HCT116 (cell line): ENCODE measurements around the gene USP10. TPM values are rescaled to one million over a fixed set of nuclear protein-coding genes. Genes with fewer than 3 reads are reported as not detected.

Experiments used
- ATAC-seq: fragments of 200-7000 bp; cut with Tn5 transposase; 2 replicates; pipeline ENCODE4 v1.9.1; 2020; ENCODE audit warnings: mild to moderate bottlenecking, moderate library complexity
- BruUV-seq: library from RNA; stranded (reverse); fragments of 400-500 nt; replicated peaks from 2 replicates; lab custom pipeline; 2021; lab: Mats Ljungman, UMichigan
- CTCF ChIA-PET: fragments of 300-600 bp; sonication (Branson Sonifier 250); formaldehyde crosslinking; loops from one replicate; lab custom pipeline; 2021; ENCODE audit warnings: antibody characterized with exemption; lab: Charles Lee
- POLR2A ChIA-PET: fragments of 300-600, 350-600 bp; sonication (Branson Sonifier 250); formaldehyde crosslinking; loops from one replicate; lab custom pipeline; 2021; ENCODE audit warnings: antibody characterized with exemption; lab: Charles Lee
- RAD21 ChIA-PET, 2 experiments: fragments of 300-600 bp; sonication (Branson Sonifier 250); formaldehyde crosslinking; loops; one replicate each; lab custom pipeline; 2023; ENCODE audit warnings: low total read pairs in 2 of 2; ENCODE audit not compliant: uncharacterized antibody in 2 of 2, unreplicated experiment in 2 of 2, low non-redundant PET in 1 of 2; lab: Charles Lee
- DNase-seq: peaks from one replicate; pipeline ENCODE4 v3.0.0-alpha.2; 2010; ENCODE audit warnings: low read depth, low spot score
- H2AFZ ChIP-seq: fragments of 200-600 bp; shearing (Covaris generic), sonication (generic); 2 replicates; pipeline ENCODE4 v1.6.1; 2017; ENCODE audit warnings: low read depth, mixed run types, mixed read lengths, antibody characterized with exemption, low read length; ENCODE audit not compliant: poor library complexity, severe bottlenecking
- H3K27ac ChIP-seq: 2 replicates; pipeline ENCODE4 v1.5.1; 2012; ENCODE audit warnings: low read depth, low read length
- H3K27me3 ChIP-seq: fragments of 200-600 bp; sonication (generic); 2 replicates; pipeline ENCODE4 v1.6.1; 2016; ENCODE audit warnings: mixed run types, low read length, mixed read lengths; ENCODE audit not compliant: insufficient read depth
- H3K36me3 ChIP-seq, 2 experiments: fragments of 200-500 bp in 1 of 2; fragments of 200-600 bp in 1 of 2; sonication (Bioruptor generic) in 1 of 2; sonication (generic) in 1 of 2; 2 replicates each; pipeline versions ENCODE4 v1.5.1 to v1.6.1; 2014 to 2016; ENCODE audit warnings: low read length in 2 of 2, inconsistent platforms in 1 of 2, mixed read lengths in 1 of 2, mixed run types in 1 of 2; ENCODE audit not compliant: insufficient read depth in 2 of 2, control insufficient read depth in 1 of 2
- H3K4me1 ChIP-seq, 2 experiments: fragments of 200-600 bp in 1 of 2; sonication (generic) in 1 of 2; 2 replicates each; pipeline versions ENCODE4 v1.5.1 to v1.6.1; 2012 to 2017; ENCODE audit warnings: low read length in 2 of 2, inconsistent platforms in 1 of 2, mild to moderate bottlenecking in 1 of 2, mixed read lengths in 1 of 2, mixed run types in 1 of 2, moderate library complexity in 1 of 2; ENCODE audit not compliant: insufficient read depth in 2 of 2, control insufficient read depth in 1 of 2
- H3K4me2 ChIP-seq: fragments of 200-600 bp; sonication (generic); 2 replicates; pipeline ENCODE4 v1.6.1; 2017; ENCODE audit warnings: mixed run types, low read length, mixed read lengths
- H3K4me3 ChIP-seq, 2 experiments: fragments of 200-600 bp in 1 of 2; sonication (generic) in 1 of 2; replicated peaks in 1 of 2; 2 replicates each; pipeline ENCODE4 v1.5.1; 2011 to 2016; ENCODE audit warnings: low read length in 2 of 2, control low read depth in 1 of 2, low read depth in 1 of 2, mild to moderate bottlenecking in 1 of 2, mixed read lengths in 1 of 2, mixed run types in 1 of 2
- H3K79me2 ChIP-seq: fragments of 200-600 bp; sonication (generic); 2 replicates; pipeline ENCODE4 v1.6.1; 2017; ENCODE audit warnings: mild to moderate bottlenecking, mixed run types, low read length, moderate library complexity, mixed read lengths; ENCODE audit not compliant: insufficient read depth
- H3K9ac ChIP-seq: fragments of 200-600 bp; sonication (generic); 2 replicates; pipeline ENCODE4 v1.6.1; 2016; ENCODE audit warnings: low read length, mixed read lengths
- H3K9me2 ChIP-seq: fragments of 200-600 bp; sonication (generic), shearing (Covaris generic); 2 replicates; pipeline ENCODE4 v1.6.1; 2017; ENCODE audit warnings: mixed run types, mild to moderate bottlenecking, moderate library complexity; ENCODE audit not compliant: insufficient read depth
- H3K9me3 ChIP-seq, 2 experiments: fragments of 200-500 bp in 1 of 2; fragments of 200-600 bp in 1 of 2; sonication (Bioruptor generic) in 1 of 2; sonication (generic) in 1 of 2; 2 replicates each; pipeline ENCODE4 v1.6.1; 2014 to 2017; ENCODE audit warnings: low read length in 2 of 2, mixed read lengths in 2 of 2, inconsistent platforms in 1 of 2, low read depth in 1 of 2, mild to moderate bottlenecking in 1 of 2, mixed run types in 1 of 2, moderate library complexity in 1 of 2; ENCODE audit not compliant: control insufficient read depth in 1 of 2, insufficient read depth in 1 of 2
- H4K20me1 ChIP-seq: fragments of 200-600 bp; sonication (generic), shearing (Covaris generic); 2 replicates; pipeline ENCODE4 v1.6.1; 2017; ENCODE audit warnings: mixed run types, mild to moderate bottlenecking, moderate library complexity; ENCODE audit not compliant: insufficient read depth
- CBX3 ChIP-seq: IDR thresholded peaks from 2 replicates; pipeline ENCODE4 v1.6.1; 2012; ENCODE audit warnings: low read depth
- CEBPB ChIP-seq: IDR thresholded peaks from 2 replicates; pipeline ENCODE4 v1.6.1; 2012; ENCODE audit warnings: low read depth
- ELF1 ChIP-seq: IDR thresholded peaks from 2 replicates; pipeline ENCODE4 v1.6.1; 2012; ENCODE audit warnings: low read depth, borderline replicate concordance
- EZH2 ChIP-seq: fragments of 200-600 bp; sonication (generic); IDR thresholded peaks from 2 replicates; pipeline ENCODE4 v1.6.1; 2017; ENCODE audit warnings: antibody characterized with exemption, mixed run types
- EZH2phosphoT487 ChIP-seq: fragments of 200-600 bp; IDR thresholded peaks from 2 replicates; pipeline ENCODE4 v1.6.1; 2018; ENCODE audit warnings: antibody characterized with exemption, borderline replicate concordance
- RAD21 ChIP-seq: IDR thresholded peaks from 2 replicates; pipeline ENCODE4 v1.6.1; 2012; ENCODE audit warnings: low read depth, mild to moderate bottlenecking
- SIN3A ChIP-seq: IDR thresholded peaks from 2 replicates; pipeline ENCODE4 v1.6.1; 2012; ENCODE audit warnings: low read depth
- TCF7L2 ChIP-seq: IDR thresholded peaks from 2 replicates; pipeline ENCODE4 v1.7.0; 2011; ENCODE audit warnings: borderline replicate concordance, inconsistent platforms; ENCODE audit not compliant: insufficient read depth, insufficient read length; ENCODE audit errors: extremely low read depth
- YY1 ChIP-seq: IDR thresholded peaks from 2 replicates; pipeline ENCODE4 v1.6.1; 2011; ENCODE audit warnings: low read length, low read depth, moderate library complexity, mild to moderate bottlenecking; ENCODE audit not compliant: insufficient replicate concordance; ENCODE audit errors: extremely low read depth
- ZFX ChIP-seq: fragments of 450-650 bp; IDR thresholded peaks from 2 replicates; pipeline ENCODE4 v1.6.1; 2017
- ZNF274 ChIP-seq: fragments of 200-500 bp; sonication (Bioruptor generic); IDR thresholded peaks from 2 replicates; pipeline ENCODE4 v1.6.1; 2014; ENCODE audit warnings: mild to moderate bottlenecking, low read depth, low read length, inconsistent platforms
- intact Hi-C: fragments of 100-400 bp; cut with micrococcal nuclease; formaldehyde crosslinking; loops from 2 replicates; pipeline ENCODE4 v1.10.0; 2022
- total RNA-seq: library from RNA; stranded (reverse); gene quantifications from one replicate; pipeline ENCODE4 v1.2.1, GENCODE V29; 2021; ENCODE audit not compliant: unreplicated experiment
- TF ChIP-seq, protein P1 (sequence below): IDR thresholded peaks from 2 replicates; pipeline ENCODE4 v1.6.1; 2011; ENCODE audit warnings: mild to moderate bottlenecking, low read length, moderate library complexity; ENCODE audit not compliant: insufficient replicate concordance; ENCODE audit errors: extremely low read depth
- TF ChIP-seq, protein P2 (sequence below): IDR thresholded peaks from 2 replicates; pipeline ENCODE4 v1.6.1; 2012
- TF ChIP-seq, protein P3 (sequence below): IDR thresholded peaks from 2 replicates; pipeline ENCODE4 v1.6.1; 2012
- TF ChIP-seq, protein P4 (sequence below), 3 experiments: fragments of 200-600 bp in 1 of 3; sonication (generic) in 1 of 3; IDR thresholded peaks in 2 of 3; conservative IDR thresholded peaks in 1 of 3; 2 replicates each; pipeline ENCODE4 v1.5.1; 2012 to 2017; ENCODE audit warnings: low read depth in 2 of 3, low read length in 2 of 3, antibody characterized with exemption in 1 of 3, borderline replicate concordance in 1 of 3, control low read depth in 1 of 3, mild to moderate bottlenecking in 1 of 3, mixed read lengths in 1 of 3, mixed run types in 1 of 3, moderate library complexity in 1 of 3; ENCODE audit not compliant: insufficient read depth in 1 of 3
- TF ChIP-seq, protein P5 (sequence below): IDR thresholded peaks from 2 replicates; pipeline ENCODE4 v1.6.1; 2012; ENCODE audit warnings: low read depth

Gene USP10
- total RNA-seq, 1 experiment from 2014 or later, result 175 TPM

DNA sequence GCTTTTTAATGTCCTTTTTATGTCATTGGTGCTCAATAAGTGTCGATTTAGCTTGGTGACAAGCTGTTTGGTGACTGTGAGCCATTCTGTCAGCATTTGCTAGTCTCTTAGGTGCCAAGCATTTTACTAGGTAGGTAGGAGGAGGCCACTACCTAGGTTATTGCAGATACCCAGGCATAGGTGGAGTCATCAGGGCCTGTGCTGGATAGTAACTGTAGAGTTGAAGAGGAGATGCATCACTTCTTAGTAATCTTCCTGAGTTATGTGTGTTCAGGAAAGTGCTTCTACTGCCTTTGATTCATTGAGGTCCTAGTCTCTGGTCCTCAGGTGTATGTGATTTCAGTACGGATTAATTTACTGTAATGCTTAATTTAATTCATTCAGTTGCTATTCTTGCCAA, 17.7 kb downstream of the USP10 start:
- H4K20me1 ChIP-seq, result peaks cover 76% of the 10 kb centered on the region
- CTCF ChIA-PET, result interaction anchor here (0.6 to 1.1 kb wide), 2 partner anchors 9 to 13 kb away, joined by 3 read pairs; no protein-coding TSS in a partner anchor
- no peak for TF ChIP-seq CBX3
- no peak for TF ChIP-seq YY1
- TF ChIP-seq, protein P1, sequence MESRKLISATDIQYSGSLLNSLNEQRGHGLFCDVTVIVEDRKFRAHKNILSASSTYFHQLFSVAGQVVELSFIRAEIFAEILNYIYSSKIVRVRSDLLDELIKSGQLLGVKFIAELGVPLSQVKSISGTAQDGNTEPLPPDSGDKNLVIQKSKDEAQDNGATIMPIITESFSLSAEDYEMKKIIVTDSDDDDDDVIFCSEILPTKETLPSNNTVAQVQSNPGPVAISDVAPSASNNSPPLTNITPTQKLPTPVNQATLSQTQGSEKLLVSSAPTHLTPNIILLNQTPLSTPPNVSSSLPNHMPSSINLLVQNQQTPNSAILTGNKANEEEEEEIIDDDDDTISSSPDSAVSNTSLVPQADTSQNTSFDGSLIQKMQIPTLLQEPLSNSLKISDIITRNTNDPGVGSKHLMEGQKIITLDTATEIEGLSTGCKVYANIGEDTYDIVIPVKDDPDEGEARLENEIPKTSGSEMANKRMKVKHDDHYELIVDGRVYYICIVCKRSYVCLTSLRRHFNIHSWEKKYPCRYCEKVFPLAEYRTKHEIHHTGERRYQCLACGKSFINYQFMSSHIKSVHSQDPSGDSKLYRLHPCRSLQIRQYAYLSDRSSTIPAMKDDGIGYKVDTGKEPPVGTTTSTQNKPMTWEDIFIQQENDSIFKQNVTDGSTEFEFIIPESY, result no peak
- TF ChIP-seq, protein P2, sequence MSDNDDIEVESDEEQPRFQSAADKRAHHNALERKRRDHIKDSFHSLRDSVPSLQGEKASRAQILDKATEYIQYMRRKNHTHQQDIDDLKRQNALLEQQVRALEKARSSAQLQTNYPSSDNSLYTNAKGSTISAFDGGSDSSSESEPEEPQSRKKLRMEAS, result no peak
- TF ChIP-seq EZH2phosphoT487, result no peak
- no peak for TF ChIP-seq CEBPB
- no peak for TF ChIP-seq EZH2
- TF ChIP-seq ELF1, result no peak
- TF ChIP-seq, protein P3, sequence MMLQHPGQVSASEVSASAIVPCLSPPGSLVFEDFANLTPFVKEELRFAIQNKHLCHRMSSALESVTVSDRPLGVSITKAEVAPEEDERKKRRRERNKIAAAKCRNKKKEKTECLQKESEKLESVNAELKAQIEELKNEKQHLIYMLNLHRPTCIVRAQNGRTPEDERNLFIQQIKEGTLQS, result no peak
- TF ChIP-seq SIN3A, result no peak
- TF ChIP-seq, protein P4, sequence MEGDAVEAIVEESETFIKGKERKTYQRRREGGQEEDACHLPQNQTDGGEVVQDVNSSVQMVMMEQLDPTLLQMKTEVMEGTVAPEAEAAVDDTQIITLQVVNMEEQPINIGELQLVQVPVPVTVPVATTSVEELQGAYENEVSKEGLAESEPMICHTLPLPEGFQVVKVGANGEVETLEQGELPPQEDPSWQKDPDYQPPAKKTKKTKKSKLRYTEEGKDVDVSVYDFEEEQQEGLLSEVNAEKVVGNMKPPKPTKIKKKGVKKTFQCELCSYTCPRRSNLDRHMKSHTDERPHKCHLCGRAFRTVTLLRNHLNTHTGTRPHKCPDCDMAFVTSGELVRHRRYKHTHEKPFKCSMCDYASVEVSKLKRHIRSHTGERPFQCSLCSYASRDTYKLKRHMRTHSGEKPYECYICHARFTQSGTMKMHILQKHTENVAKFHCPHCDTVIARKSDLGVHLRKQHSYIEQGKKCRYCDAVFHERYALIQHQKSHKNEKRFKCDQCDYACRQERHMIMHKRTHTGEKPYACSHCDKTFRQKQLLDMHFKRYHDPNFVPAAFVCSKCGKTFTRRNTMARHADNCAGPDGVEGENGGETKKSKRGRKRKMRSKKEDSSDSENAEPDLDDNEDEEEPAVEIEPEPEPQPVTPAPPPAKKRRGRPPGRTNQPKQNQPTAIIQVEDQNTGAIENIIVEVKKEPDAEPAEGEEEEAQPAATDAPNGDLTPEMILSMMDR (IDR thresholded peaks at IDR 0.05 in 2 of 3, conservative IDR thresholded peaks at IDR 0.05 in 1 of 3; ENCODE audit: borderline replicate concordance in 1 of 3, insufficient read depth in 1 of 3, low read depth in 2 of 3, low read length in 2 of 3), result no peak
- no peak for TF ChIP-seq ZNF274
- no peak for TF ChIP-seq ZFX
- TF ChIP-seq RAD21, result no peak
- TF ChIP-seq, protein P5, sequence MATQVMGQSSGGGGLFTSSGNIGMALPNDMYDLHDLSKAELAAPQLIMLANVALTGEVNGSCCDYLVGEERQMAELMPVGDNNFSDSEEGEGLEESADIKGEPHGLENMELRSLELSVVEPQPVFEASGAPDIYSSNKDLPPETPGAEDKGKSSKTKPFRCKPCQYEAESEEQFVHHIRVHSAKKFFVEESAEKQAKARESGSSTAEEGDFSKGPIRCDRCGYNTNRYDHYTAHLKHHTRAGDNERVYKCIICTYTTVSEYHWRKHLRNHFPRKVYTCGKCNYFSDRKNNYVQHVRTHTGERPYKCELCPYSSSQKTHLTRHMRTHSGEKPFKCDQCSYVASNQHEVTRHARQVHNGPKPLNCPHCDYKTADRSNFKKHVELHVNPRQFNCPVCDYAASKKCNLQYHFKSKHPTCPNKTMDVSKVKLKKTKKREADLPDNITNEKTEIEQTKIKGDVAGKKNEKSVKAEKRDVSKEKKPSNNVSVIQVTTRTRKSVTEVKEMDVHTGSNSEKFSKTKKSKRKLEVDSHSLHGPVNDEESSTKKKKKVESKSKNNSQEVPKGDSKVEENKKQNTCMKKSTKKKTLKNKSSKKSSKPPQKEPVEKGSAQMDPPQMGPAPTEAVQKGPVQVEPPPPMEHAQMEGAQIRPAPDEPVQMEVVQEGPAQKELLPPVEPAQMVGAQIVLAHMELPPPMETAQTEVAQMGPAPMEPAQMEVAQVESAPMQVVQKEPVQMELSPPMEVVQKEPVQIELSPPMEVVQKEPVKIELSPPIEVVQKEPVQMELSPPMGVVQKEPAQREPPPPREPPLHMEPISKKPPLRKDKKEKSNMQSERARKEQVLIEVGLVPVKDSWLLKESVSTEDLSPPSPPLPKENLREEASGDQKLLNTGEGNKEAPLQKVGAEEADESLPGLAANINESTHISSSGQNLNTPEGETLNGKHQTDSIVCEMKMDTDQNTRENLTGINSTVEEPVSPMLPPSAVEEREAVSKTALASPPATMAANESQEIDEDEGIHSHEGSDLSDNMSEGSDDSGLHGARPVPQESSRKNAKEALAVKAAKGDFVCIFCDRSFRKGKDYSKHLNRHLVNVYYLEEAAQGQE, result no peak
- TF ChIP-seq TCF7L2, result no peak

More for the DNA sequence above, 17.7 kb downstream of the USP10 start:
- H3K4me1 ChIP-seq, result no peaks in the 10 kb centered on the region; a peak in 1 of 4 replicates
- H3K9me2 ChIP-seq, result no peaks in the 10 kb centered on the region
- ChIA-PET POLR2A (no interaction called here), RAD21 (no interaction called here)
- BruUV-seq, result no TSS peak
- DNase-seq (no peak), ATAC-seq (no peak)
- H3K9me3 ChIP-seq, result no peaks in the 10 kb centered on the region
- no peak overlapping the region for H3K27ac ChIP-seq
- H3K4me3 ChIP-seq, result no peak overlapping the region
- peaks cover 100% of the 10 kb centered on the region for H3K79me2 ChIP-seq
- H2AFZ ChIP-seq, result no peak overlapping the region
- intact Hi-C loops, result no loop called here
- no peaks in the 10 kb centered on the region for H3K27me3 ChIP-seq
- no peak overlapping the region for H3K4me2 ChIP-seq
- H3K9ac ChIP-seq, result no peak overlapping the region
- H3K36me3 ChIP-seq, result peaks cover 0 to 8% of the 10 kb centered on the region in 2 experiments; a peak in 1 of 4 replicates
